ENCODE results near the gene CD4.
"Not testable (repeated sequence)": the region's sequence is repeated elsewhere in the genome, so short reads cannot be mapped to it uniquely, and the experiment has no call there.

Gene CD4

GRCh38 chr12:6788972-6789924 lies at the start of gene CD4:
TSS of gene CD4 (plus strand) at chr12:6789528. CDS start at chr12:6800139, 10,611 bp downstream.
- H3K27ac ChIP-seq (ENCODE audit: low read depth, low read length): peak within 1 kb of the TSS; percentile 8
- H3K36me3 ChIP-seq (ENCODE audit: control insufficient read depth in 1 of 2, insufficient read depth in 2 of 2, low read length in 2 of 2): no peaks in the 10 kb centered on the region
- no peaks in the 10 kb centered on the region for H3K27me3 ChIP-seq (ENCODE audit: control insufficient read depth in 1 of 2, insufficient read depth in 2 of 2, low read length in 2 of 2)
- H3K4me3 ChIP-seq (ENCODE audit: low read depth in 1 of 2, low read length in 2 of 2): peak within 1 kb of the TSS; percentile 65 to 69
- H3K4me1 ChIP-seq (ENCODE audit: control insufficient read depth in 1 of 2, insufficient read depth in 2 of 2, low read length in 2 of 2): peaks cover 0 to 19% of the 10 kb centered on the region in 2 donors
- peak within 1 kb of the TSS; percentile 49 to 55 for H3K9ac ChIP-seq (ENCODE audit: low read depth in 1 of 2, low read length in 2 of 2)
- H3K9me3 ChIP-seq (ENCODE audit: control insufficient read depth in 1 of 2, low read length in 2 of 2): no peaks in the 10 kb centered on the region

DNA sequence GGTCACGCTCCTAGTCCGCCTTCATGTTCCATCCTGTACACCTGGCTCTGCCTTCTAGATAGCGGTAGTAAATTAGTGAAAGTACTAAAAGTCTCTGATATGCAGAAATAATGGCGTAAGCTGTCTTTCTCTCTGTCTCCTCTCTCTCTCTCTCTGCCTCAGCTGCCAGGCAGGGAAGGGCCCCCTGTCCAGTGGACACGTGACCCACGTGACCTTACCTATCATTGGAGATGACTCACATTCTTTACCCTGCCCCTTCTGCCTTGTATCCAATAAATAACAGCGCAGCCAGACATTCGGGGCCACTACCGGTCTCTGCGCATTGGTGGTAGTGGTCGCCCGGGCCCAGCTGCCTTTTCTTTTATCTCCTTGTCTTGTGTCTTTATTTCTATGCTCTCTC lies 47.2 kb upstream of the CD4 start:
- not testable (repeated sequence) for H3K4me1 ChIP-seq (ENCODE audit: control insufficient read depth in 1 of 2, insufficient read depth in 2 of 2, low read length in 2 of 2); H3K9ac ChIP-seq (ENCODE audit: low read depth in 1 of 2, low read length in 2 of 2); H3K9me3 ChIP-seq (ENCODE audit: control insufficient read depth in 1 of 2, low read length in 2 of 2); H3K4me3 ChIP-seq (ENCODE audit: low read depth in 1 of 2, low read length in 2 of 2); H3K27me3 ChIP-seq (ENCODE audit: control insufficient read depth in 1 of 2, insufficient read depth in 2 of 2, low read length in 2 of 2); H3K27ac ChIP-seq (ENCODE audit: low read depth, low read length)
- peaks cover 3 to 14% of the 10 kb centered on the region in 2 donors for H3K36me3 ChIP-seq (ENCODE audit: control insufficient read depth in 1 of 2, insufficient read depth in 2 of 2, low read length in 2 of 2)

DNA sequence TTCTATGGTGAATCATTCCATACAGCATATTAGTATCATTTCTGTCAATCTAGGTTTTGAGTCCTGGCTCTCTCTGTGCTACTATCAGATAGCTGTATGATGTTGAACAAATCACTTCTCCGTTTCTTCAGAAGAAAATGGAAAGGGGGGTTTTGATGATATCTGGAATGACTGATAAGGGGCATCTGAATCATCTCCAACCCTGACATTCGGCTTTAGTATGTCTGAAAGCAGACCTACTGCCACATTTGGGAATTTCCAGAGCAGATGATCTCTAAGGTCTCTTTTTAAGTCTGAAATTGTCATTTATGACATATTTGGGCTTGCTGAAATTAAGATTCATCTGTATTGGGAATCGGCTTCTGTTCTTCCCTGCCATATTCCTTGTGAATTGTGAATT lies 46.5 kb upstream of the CD4 start:
- H3K4me3 ChIP-seq (ENCODE audit: low read depth in 1 of 2, low read length in 2 of 2): no peak overlapping the region
- H3K4me1 ChIP-seq (ENCODE audit: control insufficient read depth in 1 of 2, insufficient read depth in 2 of 2, low read length in 2 of 2): no peaks in the 10 kb centered on the region
- H3K36me3 ChIP-seq (ENCODE audit: control insufficient read depth in 1 of 2, insufficient read depth in 2 of 2, low read length in 2 of 2): peaks cover 10 to 22% of the 10 kb centered on the region in 2 donors
- H3K27me3 ChIP-seq (ENCODE audit: control insufficient read depth in 1 of 2, insufficient read depth in 2 of 2, low read length in 2 of 2): no peaks in the 10 kb centered on the region
- H3K27ac ChIP-seq (ENCODE audit: low read depth, low read length): no peak overlapping the region
- H3K9me3 ChIP-seq (ENCODE audit: control insufficient read depth in 1 of 2, low read length in 2 of 2): no peaks in the 10 kb centered on the region
- H3K9ac ChIP-seq (ENCODE audit: low read depth in 1 of 2, low read length in 2 of 2): no peak overlapping the region

GRCh38 chr12:6743300-6743699 lies 46.0 kb upstream of the CD4 start:
- H3K4me3 ChIP-seq (ENCODE audit: low read depth in 1 of 2, low read length in 2 of 2); H3K9ac ChIP-seq (ENCODE audit: low read depth in 1 of 2, low read length in 2 of 2); H3K27ac ChIP-seq (ENCODE audit: low read depth, low read length); H3K27me3 ChIP-seq (ENCODE audit: control insufficient read depth in 1 of 2, insufficient read depth in 2 of 2, low read length in 2 of 2); H3K4me1 ChIP-seq (ENCODE audit: control insufficient read depth in 1 of 2, insufficient read depth in 2 of 2, low read length in 2 of 2); H3K9me3 ChIP-seq (ENCODE audit: control insufficient read depth in 1 of 2, low read length in 2 of 2): not testable (repeated sequence)
- peaks cover 10 to 27% of the 10 kb centered on the region in 2 donors for H3K36me3 ChIP-seq (ENCODE audit: control insufficient read depth in 1 of 2, insufficient read depth in 2 of 2, low read length in 2 of 2)

- Histone ChIP-seq H3K9me3 (ENCODE audit: control insufficient read depth in 1 of 2, low read length in 2 of 2) (no peaks in the 10 kb centered on the region), H3K4me1 (ENCODE audit: control insufficient read depth in 1 of 2, insufficient read depth in 2 of 2, low read length in 2 of 2) (no peaks in the 10 kb centered on the region), H3K9ac (ENCODE audit: low read depth in 1 of 2, low read length in 2 of 2) (no peak overlapping the region), H3K27ac (ENCODE audit: low read depth, low read length) (no peak overlapping the region), H3K4me3 (ENCODE audit: low read depth in 1 of 2, low read length in 2 of 2) (no peak overlapping the region), H3K27me3 (ENCODE audit: control insufficient read depth in 1 of 2, insufficient read depth in 2 of 2, low read length in 2 of 2) (no peaks in the 10 kb centered on the region), H3K36me3 (ENCODE audit: control insufficient read depth in 1 of 2, insufficient read depth in 2 of 2, low read length in 2 of 2) (peaks cover 32 to 53% of the 10 kb centered on the region in 2 donors)
Measured at GRCh38 chr12:6745741-6746525, 43.4 kb upstream of the CD4 start.

DNA sequence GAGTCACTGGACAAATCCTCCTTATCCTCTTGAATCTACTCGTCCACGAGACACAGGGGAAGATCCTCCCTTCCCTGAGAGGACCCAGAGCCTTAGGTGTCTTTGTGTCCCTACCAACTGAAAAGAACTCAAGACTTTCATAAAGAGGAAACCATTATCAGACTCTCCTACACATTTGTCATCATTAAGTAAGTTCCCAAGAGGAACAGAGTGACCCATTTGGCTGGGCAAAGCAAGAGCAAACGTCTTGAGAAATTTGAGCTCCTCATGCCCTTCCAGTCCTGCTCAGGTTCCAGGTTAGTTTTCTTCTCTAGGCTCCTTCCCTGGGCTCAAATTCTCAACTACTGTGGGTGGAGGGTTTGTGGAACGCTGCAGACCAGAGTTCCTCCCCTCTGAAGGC lies 42.1 kb upstream of the CD4 start:
- no peaks in the 10 kb centered on the region for H3K9me3 ChIP-seq (ENCODE audit: control insufficient read depth in 1 of 2, low read length in 2 of 2)
- H3K27me3 ChIP-seq (ENCODE audit: control insufficient read depth in 1 of 2, insufficient read depth in 2 of 2, low read length in 2 of 2): no peaks in the 10 kb centered on the region
- peaks cover 6 to 7% of the 10 kb centered on the region in 2 donors for H3K4me1 ChIP-seq (ENCODE audit: control insufficient read depth in 1 of 2, insufficient read depth in 2 of 2, low read length in 2 of 2)
- H3K4me3 ChIP-seq (ENCODE audit: low read depth in 1 of 2, low read length in 2 of 2): no peak overlapping the region
- H3K9ac ChIP-seq (ENCODE audit: low read depth in 1 of 2, low read length in 2 of 2): no peak overlapping the region
- peaks cover 32 to 59% of the 10 kb centered on the region in 2 donors for H3K36me3 ChIP-seq (ENCODE audit: control insufficient read depth in 1 of 2, insufficient read depth in 2 of 2, low read length in 2 of 2)
- H3K27ac ChIP-seq (ENCODE audit: low read depth, low read length): no peak overlapping the region

- Histone ChIP-seq H3K4me3 (ENCODE audit: low read depth in 1 of 2, low read length in 2 of 2) (no peak overlapping the region), H3K36me3 (ENCODE audit: control insufficient read depth in 1 of 2, insufficient read depth in 2 of 2, low read length in 2 of 2) (peaks cover 32 to 59% of the 10 kb centered on the region in 2 donors), H3K9ac (ENCODE audit: low read depth in 1 of 2, low read length in 2 of 2) (no peak overlapping the region), H3K27ac (ENCODE audit: low read depth, low read length) (no peak overlapping the region), H3K27me3 (ENCODE audit: control insufficient read depth in 1 of 2, insufficient read depth in 2 of 2, low read length in 2 of 2) (no peaks in the 10 kb centered on the region), H3K9me3 (ENCODE audit: control insufficient read depth in 1 of 2, low read length in 2 of 2) (no peaks in the 10 kb centered on the region), H3K4me1 (ENCODE audit: control insufficient read depth in 1 of 2, insufficient read depth in 2 of 2, low read length in 2 of 2) (peaks cover 10 to 11% of the 10 kb centered on the region in 2 donors)
Measured at GRCh38 chr12:6748761-6749160, 40.6 kb upstream of the CD4 start.

- Histone ChIP-seq H3K9me3 (ENCODE audit: control insufficient read depth in 1 of 2, low read length in 2 of 2) (no peaks in the 10 kb centered on the region), H3K27me3 (ENCODE audit: control insufficient read depth in 1 of 2, insufficient read depth in 2 of 2, low read length in 2 of 2) (no peaks in the 10 kb centered on the region), H3K4me1 (ENCODE audit: control insufficient read depth in 1 of 2, insufficient read depth in 2 of 2, low read length in 2 of 2) (peaks cover 13 to 20% of the 10 kb centered on the region in 2 donors), H3K36me3 (ENCODE audit: control insufficient read depth in 1 of 2, insufficient read depth in 2 of 2, low read length in 2 of 2) (peaks cover 32 to 58% of the 10 kb centered on the region in 2 donors), H3K9ac (ENCODE audit: low read depth in 1 of 2, low read length in 2 of 2) (no peak overlapping the region), H3K27ac (ENCODE audit: low read depth, low read length) (no peak overlapping the region), H3K4me3 (ENCODE audit: low read depth in 1 of 2, low read length in 2 of 2) (no peak overlapping the region)
Measured at GRCh38 chr12:6750506-6750905, 38.8 kb upstream of the CD4 start.

DNA sequence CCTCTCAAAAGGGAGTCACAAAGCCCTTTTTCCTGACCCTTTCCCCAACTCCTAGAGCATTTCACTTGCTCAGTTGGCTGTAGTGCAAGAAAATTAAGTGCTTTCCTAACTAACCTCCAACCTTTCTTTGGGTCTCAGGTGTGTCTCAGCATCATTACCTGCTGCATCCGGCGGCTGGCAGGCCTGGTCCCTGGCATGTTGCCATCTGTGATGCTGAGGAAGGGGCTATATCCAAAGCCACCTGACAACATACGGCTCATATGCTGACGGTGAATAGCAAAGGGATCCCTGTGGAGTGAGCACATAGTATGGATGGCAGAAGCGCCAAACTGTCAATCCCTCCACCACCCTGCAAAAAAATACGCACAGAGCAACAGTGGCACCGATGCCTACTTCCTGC lies 37.6 kb upstream of the CD4 start:
- Histone ChIP-seq H3K9me3 (ENCODE audit: control insufficient read depth in 1 of 2, low read length in 2 of 2) (no peaks in the 10 kb centered on the region), H3K36me3 (ENCODE audit: control insufficient read depth in 1 of 2, insufficient read depth in 2 of 2, low read length in 2 of 2) (peaks cover 32 to 47% of the 10 kb centered on the region in 2 donors), H3K4me3 (ENCODE audit: low read depth in 1 of 2, low read length in 2 of 2) (peak overlapping the region; percentile 89 to 91), H3K4me1 (ENCODE audit: control insufficient read depth in 1 of 2, insufficient read depth in 2 of 2, low read length in 2 of 2) (peaks cover 13 to 20% of the 10 kb centered on the region in 2 donors), H3K27ac (ENCODE audit: low read depth, low read length) (no peak overlapping the region), H3K27me3 (ENCODE audit: control insufficient read depth in 1 of 2, insufficient read depth in 2 of 2, low read length in 2 of 2) (no peaks in the 10 kb centered on the region), H3K9ac (ENCODE audit: low read depth in 1 of 2, low read length in 2 of 2) (peak overlapping the region; percentile 94 to 99)

Data from duodenal mucosa (tissue), 2 donors.